Thymus (tissue), 11 donors: ENCODE results near the gene TNFRSF6B. TPM values are rescaled to one million over a fixed set of nuclear protein-coding genes. Genes with fewer than 3 reads are reported as not detected.

Experiments
- DNase-seq, 9 donors: peaks; one replicate each; pipeline ENCODE4 v3.0.0-alpha.2; 2013; ENCODE audit warnings: low spot score in 9 of 9, low read depth in 6 of 9, missing footprints in 1 of 9
- H3K27ac ChIP-seq, 2 donors: one replicate each; pipeline ENCODE4 v1.5.1; 2013; ENCODE audit warnings: control low read depth in 1 of 2, low read depth in 1 of 2, low read length in 1 of 2, mild to moderate bottlenecking in 1 of 2, moderate library complexity in 1 of 2
- H3K27me3 ChIP-seq, 2 donors: one replicate each; pipeline ENCODE4 v1.5.1; 2013; ENCODE audit warnings: low read length in 1 of 2; ENCODE audit not compliant: control insufficient read depth in 2 of 2, insufficient read depth in 1 of 2
- H3K36me3 ChIP-seq, 2 donors: one replicate each; pipeline ENCODE4 v1.5.1; 2013; ENCODE audit warnings: low read length in 1 of 2, mild to moderate bottlenecking in 1 of 2, moderate library complexity in 1 of 2; ENCODE audit not compliant: control insufficient read depth in 2 of 2, insufficient read depth in 2 of 2
- H3K4me1 ChIP-seq, 2 donors: one replicate each; pipeline ENCODE4 v1.5.1; 2013; ENCODE audit warnings: low read length in 2 of 2; ENCODE audit not compliant: control insufficient read depth in 2 of 2, insufficient read depth in 2 of 2
- H3K4me3 ChIP-seq, 2 donors: one replicate each; pipeline ENCODE4 v1.5.1; 2013; ENCODE audit warnings: low read length in 2 of 2, control low read depth in 1 of 2, mild to moderate bottlenecking in 1 of 2
- H3K9me3 ChIP-seq, 2 donors: one replicate each; pipeline ENCODE4 v1.5.1; 2013; ENCODE audit warnings: low read length in 1 of 2, mild to moderate bottlenecking in 1 of 2; ENCODE audit not compliant: control insufficient read depth in 2 of 2, insufficient read depth in 1 of 2
- WGBS: extraction: QIAGEN DNeasy Blood & Tissue Kit; methylation state at CpG from one replicate; pipeline ENCODE4 v1.1.7; 2013; 5-methylcytosine and 5-hydroxymethylcytosine counted together
- polyA plus RNA-seq: library from polyadenylated mRNA; stranded (reverse); fragments of 200-250 nt; gene quantifications from one replicate; pipeline ENCODE4 v1.2.3, GENCODE V29; 2013
- total RNA-seq: library from RNA; stranded (reverse); fragments of 120-200 nt; gene quantifications from one replicate; pipeline ENCODE4 v1.2.4, GENCODE V29; 2013
- donor health status: healthy.

TNFRSF6B gene
- total and polyA plus RNA-seq, 2 donors, result 13.5 to 34.7 TPM

DNA sequence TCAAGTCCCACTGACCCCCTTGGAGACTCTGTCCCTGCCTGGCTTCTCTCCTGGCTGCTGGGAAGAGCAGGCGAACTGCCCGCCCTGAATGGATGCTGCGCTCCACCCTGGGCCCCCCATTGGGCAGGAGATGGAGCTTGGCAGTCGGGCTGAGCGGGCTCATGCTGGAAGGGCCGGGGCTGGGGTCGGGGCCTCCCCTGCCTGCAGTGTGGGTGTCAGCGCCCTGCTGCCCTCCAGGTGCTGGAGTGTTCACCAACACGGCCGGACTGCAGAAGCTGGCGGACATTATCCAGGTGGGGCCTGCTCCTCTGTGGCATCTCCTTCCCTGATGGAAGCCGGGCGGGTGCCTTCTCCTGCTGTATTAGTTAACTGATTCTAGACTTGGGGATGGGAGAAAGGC, 16.0 kb upstream of the TNFRSF6B start:
- H3K27ac ChIP-seq, result no peak overlapping the region
- 98% methylated on average over 13 of the region's 13 CpGs for WGBS
- H3K36me3 ChIP-seq, result peaks cover 4 to 57% of the 10 kb centered on the region in 2 donors
- no peak overlapping the region for H3K4me3 ChIP-seq
- H3K9me3 ChIP-seq, result no peaks in the 10 kb centered on the region
- DNase-seq, result no peak
- H3K27me3 ChIP-seq, result no peaks in the 10 kb centered on the region
- H3K4me1 ChIP-seq, result no peaks in the 10 kb centered on the region

DNA sequence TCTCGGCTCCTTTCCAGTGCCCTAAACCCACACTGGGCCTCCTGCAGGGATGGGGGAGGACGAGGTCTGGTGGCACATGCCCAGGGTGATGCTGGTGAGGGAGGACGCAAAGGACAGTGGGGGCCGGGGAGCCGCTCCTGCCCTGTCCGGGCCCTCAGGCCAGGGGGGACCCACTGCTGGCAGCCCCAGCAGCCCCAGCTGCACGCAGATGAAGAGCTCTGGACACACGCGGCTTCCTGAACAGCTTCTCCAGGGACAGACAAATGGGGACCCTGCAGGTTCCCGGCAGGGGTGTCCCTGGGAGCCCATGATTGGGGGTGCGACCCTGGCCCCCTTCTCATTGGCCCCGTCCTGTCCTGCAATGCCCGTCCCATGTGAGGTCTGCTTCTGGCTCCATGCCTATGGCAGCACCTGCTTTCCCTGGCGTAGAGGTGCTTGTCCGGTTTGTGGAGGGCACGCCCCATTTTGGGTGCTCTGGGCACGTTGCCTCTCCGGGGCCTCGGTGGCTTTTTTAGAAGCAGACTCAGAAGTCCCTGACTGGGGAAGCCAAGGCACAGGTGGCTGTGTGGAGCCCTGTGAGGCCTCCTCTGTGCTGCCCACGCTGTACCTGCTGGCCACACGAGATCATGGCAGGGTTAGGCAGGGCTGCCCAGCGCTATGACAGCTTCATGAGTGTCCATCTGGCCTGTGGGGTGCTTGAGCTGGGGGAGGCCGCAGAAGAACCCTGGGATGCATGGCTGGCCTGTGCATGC, 15.4 kb upstream of the TNFRSF6B start:
- WGBS, result 98% methylated on average over 23 of the region's 23 CpGs

DNA sequence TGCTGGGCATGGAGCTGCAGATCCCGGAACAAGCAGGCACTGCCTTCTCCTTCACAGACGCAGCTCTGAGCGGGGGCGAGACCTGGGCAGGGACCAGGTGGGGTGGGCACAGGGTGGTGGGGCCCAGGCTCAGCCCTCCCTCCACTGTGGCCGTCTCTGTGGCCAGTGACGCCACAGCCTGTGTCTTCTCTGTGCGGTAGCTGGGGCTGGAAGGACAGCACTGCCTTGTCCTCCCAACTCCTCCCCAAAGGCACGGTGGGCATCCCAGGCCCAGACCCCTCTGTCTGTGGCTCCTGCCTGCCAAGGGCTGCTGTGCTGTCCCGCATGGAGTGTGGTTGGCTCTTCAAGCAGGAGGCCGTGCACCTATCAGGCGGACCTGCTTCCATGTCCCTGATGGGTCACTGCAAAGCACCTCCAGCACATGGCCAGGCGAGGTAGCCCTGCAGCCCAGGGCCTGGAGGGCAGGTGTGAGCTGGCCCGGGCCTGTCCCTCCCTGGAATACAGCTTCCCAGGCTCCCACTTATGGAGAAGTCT, 14.8 kb upstream of the TNFRSF6B start:
- DNase-seq, result no peak
- Histone ChIP-seq H3K27me3 (peaks cover 0 to 3% of the 10 kb centered on the region in 2 donors), H3K27ac (no peak overlapping the region), H3K36me3 (peaks cover 0 to 44% of the 10 kb centered on the region in 2 donors), H3K4me3 (no peak overlapping the region), H3K9me3 (no peaks in the 10 kb centered on the region), H3K4me1 (peaks cover 0 to 3% of the 10 kb centered on the region in 2 donors)
- WGBS, result 98% methylated on average over 13 of the region's 13 CpGs

More for the DNA sequence above, 15.4 kb upstream of the TNFRSF6B start:
- Histone ChIP-seq H3K9me3 (no peaks in the 10 kb centered on the region), H3K4me1 (no peaks in the 10 kb centered on the region), H3K27ac (no peak overlapping the region), H3K27me3 (no peaks in the 10 kb centered on the region), H3K4me3 (no peak overlapping the region), H3K36me3 (peaks cover 4 to 51% of the 10 kb centered on the region in 2 donors)
- DNase-seq, result no peak

DNA sequence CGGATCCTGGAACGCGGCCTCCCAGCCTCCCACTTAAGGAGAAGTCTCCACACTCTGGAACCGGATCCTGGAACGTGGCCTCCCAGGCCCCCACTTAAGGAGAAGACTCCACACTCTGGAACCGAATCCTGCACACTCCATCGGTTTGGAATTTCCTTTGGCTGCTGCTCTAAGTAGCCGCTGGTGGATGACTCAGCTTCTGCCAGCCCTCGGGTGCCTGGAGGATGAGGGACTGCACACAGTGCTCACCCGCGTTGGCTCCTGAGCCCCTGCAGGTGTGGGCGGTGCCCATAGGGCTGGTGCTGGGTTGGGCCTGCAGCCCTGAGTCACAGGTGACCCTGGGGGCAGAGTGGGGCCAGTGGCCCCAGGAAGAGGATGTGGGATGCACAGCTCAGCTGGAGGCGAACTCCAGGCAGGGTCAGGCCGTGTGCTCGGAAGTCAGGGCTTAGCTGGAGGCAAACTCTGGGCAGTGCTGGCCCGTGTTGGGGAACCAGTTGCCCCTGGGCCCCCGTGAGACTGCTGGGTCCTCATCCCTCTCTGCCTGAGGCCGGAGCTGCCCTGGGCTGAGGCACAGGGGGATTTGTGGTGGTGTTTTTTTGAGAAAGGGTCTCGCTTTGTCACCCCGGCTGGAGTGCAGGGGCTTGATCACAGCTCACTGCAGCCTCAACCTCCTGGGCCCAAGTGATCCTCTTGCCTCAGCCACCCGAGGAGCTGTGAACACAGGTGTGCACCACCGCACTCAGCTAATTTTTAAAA, 13.9 kb upstream of the TNFRSF6B start:
- DNase-seq, result no peak
- 90% methylated on average over 22 of the region's 22 CpGs for WGBS
- H3K27me3 ChIP-seq, result peaks cover 0 to 9% of the 10 kb centered on the region in 2 donors
- peaks cover 0 to 12% of the 10 kb centered on the region in 2 donors for H3K4me1 ChIP-seq
- H3K9me3 ChIP-seq, result no peaks in the 10 kb centered on the region
- no peak overlapping the region for H3K4me3 ChIP-seq
- peaks cover 0 to 37% of the 10 kb centered on the region in 2 donors for H3K36me3 ChIP-seq
- H3K27ac ChIP-seq, result no peak overlapping the region

DNA sequence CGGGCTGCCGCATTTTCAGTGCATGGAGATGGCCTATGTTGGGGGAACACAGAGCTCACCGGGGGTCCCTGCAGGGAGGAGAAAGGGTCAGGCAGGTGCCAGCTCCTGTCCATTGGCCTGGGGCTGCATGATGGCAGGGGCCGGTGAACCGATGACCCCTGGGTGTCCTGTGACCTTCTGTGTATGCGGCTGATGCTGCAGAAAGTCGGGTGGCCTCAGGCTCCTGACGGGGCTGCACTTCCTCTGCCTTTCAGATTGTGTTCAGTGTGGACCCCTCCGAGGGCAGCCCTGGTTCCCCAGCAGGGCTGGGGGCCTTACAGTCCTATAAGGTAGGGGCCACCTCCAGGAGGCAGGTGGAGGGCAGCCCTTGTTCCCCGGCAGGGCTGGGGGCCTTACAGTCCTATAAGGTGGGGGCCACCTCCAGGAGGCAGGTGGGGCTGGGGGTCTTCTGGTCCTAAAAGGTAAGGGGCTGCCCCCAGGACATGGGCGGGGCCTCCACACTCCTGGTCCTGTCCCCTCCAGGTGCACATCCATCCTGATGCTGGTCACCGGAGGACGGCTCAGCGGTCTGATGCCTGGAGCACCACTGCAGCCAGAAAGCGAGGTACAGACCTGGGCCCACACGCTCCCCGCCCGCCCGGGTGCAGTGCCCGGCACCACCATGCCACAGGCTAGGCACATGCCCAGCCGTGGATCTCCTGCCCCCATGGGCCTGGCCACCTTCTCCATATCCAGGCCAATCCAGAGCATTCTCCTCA, 11.0 kb upstream of the TNFRSF6B start:
- Histone ChIP-seq H3K27ac (no peak overlapping the region), H3K9me3 (no peaks in the 10 kb centered on the region), H3K4me1 (peaks cover 0 to 13% of the 10 kb centered on the region in 2 donors), H3K4me3 (no peak overlapping the region), H3K27me3 (peaks cover 0 to 9% of the 10 kb centered on the region in 2 donors), H3K36me3 (peaks cover 0 to 20% of the 10 kb centered on the region in 2 donors)
- 95% methylated on average over 21 of the region's 21 CpGs for WGBS
- DNase-seq, result no peak

DNA sequence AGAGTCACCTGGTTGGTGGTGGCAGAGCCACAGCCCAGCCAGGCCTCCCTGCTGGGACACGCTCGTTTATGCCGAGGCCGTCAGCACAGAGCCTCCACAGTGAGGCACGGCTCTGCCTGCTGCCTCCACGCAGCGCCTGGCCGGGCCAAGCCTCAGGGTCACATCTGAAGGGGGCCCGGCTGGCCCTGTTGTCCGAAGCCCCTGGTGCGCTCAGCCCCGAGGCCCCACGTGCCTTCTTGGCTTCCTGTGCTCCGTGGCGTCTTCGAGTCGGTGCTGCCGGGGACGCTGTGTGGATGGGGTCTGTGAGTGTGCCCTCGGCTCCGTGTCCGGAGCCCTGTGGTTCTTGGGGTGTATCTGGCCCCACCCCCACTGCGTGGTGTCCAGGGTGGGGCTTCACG, 10.4 kb upstream of the TNFRSF6B start:
- no peak for DNase-seq
- peaks cover 0 to 13% of the 10 kb centered on the region in 2 donors for H3K4me1 ChIP-seq

DNA sequence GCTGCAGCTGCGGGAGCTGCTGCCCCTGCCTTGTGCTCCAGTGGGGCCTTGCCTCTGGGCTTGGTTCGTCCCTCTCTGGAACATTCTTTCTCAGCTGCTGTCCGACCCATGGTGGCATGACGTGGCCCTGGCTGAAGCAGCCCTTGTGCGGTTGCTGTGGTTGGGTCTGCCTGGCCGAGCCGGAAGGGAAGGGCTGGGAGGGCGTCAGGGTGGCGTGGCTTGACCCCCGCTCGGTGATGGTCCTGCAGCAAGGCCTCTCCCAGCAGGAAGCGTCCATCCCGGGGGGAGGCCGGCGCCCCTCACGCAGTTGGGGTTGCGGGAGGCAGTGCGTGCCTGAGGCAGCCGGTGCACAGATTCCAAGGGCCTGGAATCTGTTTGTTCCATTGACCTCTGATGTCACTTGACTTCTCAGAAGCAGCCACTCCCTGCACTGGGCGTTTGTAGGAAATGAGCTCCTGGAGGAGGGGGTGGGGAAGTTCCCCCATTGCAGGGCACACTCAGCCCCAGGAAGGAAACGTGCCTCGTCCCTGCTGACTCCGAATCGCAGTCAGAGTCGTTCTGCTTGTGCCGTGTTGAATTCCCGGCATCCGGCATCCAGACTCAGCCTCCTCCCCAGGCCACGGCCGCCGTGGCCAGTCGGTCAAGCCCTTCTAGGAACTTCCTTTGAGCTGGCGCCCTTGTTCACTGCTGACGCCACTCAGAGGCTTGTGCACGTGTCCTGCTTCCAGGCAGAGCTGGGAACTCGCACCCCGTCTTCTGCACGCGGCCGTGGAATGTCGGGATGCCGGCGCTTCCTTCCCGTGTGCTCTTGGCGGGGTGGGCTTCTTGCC, 9.7 kb upstream of the TNFRSF6B start:
- Histone ChIP-seq H3K4me3 (no peak overlapping the region), H3K27ac (peak overlapping the region; percentile 60 to 79), H3K4me1 (peaks cover 0 to 13% of the 10 kb centered on the region in 2 donors), H3K9me3 (no peaks in the 10 kb centered on the region), H3K36me3 (peaks cover 0 to 17% of the 10 kb centered on the region in 2 donors), H3K27me3 (peaks cover 0 to 9% of the 10 kb centered on the region in 2 donors)
- peak in 2 of 9 donors; percentile 26 to 51 for DNase-seq
- WGBS, result 58% methylated on average over 45 of the region's 45 CpGs

More for the DNA sequence above, 10.4 kb upstream of the TNFRSF6B start:
- WGBS, result 95% methylated on average over 24 of the region's 24 CpGs
- Histone ChIP-seq H3K36me3 (peaks cover 0 to 18% of the 10 kb centered on the region in 2 donors), H3K4me3 (no peak overlapping the region), H3K27me3 (peaks cover 0 to 9% of the 10 kb centered on the region in 2 donors), H3K9me3 (no peaks in the 10 kb centered on the region), H3K27ac (peak overlapping the region; percentile 60 to 79)
